Activated naive CD4-positive, alpha-beta T cell treated with anti-CD3 and anti-CD28 coated beads for 36 hours (primary cell): ENCODE data around the gene NLGN3. TPM values are rescaled to one million over a fixed set of nuclear protein-coding genes. Genes with fewer than 3 reads are reported as not detected.
A peak's percentile ranks its signal among the peaks of the same experiment; 100 is the strongest.

ENCODE experiments used
- CTCF ChIA-PET: fragments of 350-600 bp; sonication (Branson Sonifier 250); formaldehyde crosslinking; loops from one replicate; lab custom pipeline; 2021; ENCODE audit warnings: antibody characterized with exemption; lab: Charles Lee
- DNase-seq: peaks from one replicate; pipeline ENCODE4 v3.0.0-alpha.2; 2020
- H3K27ac Mint-ChIP-seq: one replicate; pipeline ENCODE4 v1.8.0; 2021; ENCODE audit warnings: mild to moderate bottlenecking, mixed read lengths
- H3K27me3 Mint-ChIP-seq: one replicate; pipeline ENCODE4 v1.8.0; 2021; ENCODE audit warnings: low read depth, mixed read lengths
- H3K36me3 Mint-ChIP-seq: one replicate; pipeline ENCODE4 v1.8.0; 2021; ENCODE audit warnings: low read depth, mixed read lengths
- H3K4me1 Mint-ChIP-seq: one replicate; pipeline ENCODE4 v1.8.0; 2021; ENCODE audit warnings: low read depth, mixed read lengths
- H3K4me3 Mint-ChIP-seq: one replicate; pipeline ENCODE4 v1.8.0; 2021; ENCODE audit warnings: mild to moderate bottlenecking, moderate library complexity, mixed read lengths
- H3K9me3 Mint-ChIP-seq: one replicate; pipeline ENCODE4 v1.8.0; 2021; ENCODE audit warnings: mixed read lengths
- intact Hi-C: fragments of 100-400 bp; cut with micrococcal nuclease; formaldehyde crosslinking; loops from one replicate; pipeline ENCODE4 v1.15.1; 2023
- total RNA-seq, 2 experiments: library from RNA; stranded (reverse); gene quantifications; one replicate each; pipeline ENCODE4 v1.2.3, GENCODE V29; 2021

The NLGN3 gene
- total RNA-seq, 2 experiments from 2014 or later = 0.60 to 0.81 TPM

GRCh38 chrX:71118985-71119535 lies 25.6 kb upstream of the NLGN3 start:
- Mint-ChIP-seq H3K27ac (peak overlapping the region; percentile 90), H3K9me3 (no peaks in the 10 kb centered on the region), H3K36me3 (peaks cover 7% of the 10 kb centered on the region), H3K27me3 (no peaks in the 10 kb centered on the region), H3K4me3 (peak overlapping the region; percentile 78), H3K4me1 (peaks cover 16% of the 10 kb centered on the region)
- intact Hi-C loops = loop anchor here (1.0 to 2.0 kb wide), 4 partner anchors 9 to 50 kb away; partner anchors contain the start of gene SNX12
- DNase-seq = no peak
- CTCF ChIA-PET = interaction anchor here (0.9 to 2.5 kb wide), 5 partner anchors 10 to 23 kb away, joined by 3 to 12 read pairs (median 7); no protein-coding TSS in a partner anchor

- Mint-ChIP-seq H3K27me3 (no peaks in the 10 kb centered on the region), H3K4me1 (peaks cover 10% of the 10 kb centered on the region), H3K27ac (peak overlapping the region; percentile 34), H3K36me3 (peaks cover 36% of the 10 kb centered on the region), H3K4me3 (no peak overlapping the region), H3K9me3 (no peaks in the 10 kb centered on the region)
- intact Hi-C loops = loop anchor here (2.0 kb wide), 1 partner anchor 129 kb away; no protein-coding TSS in a partner anchor
- CTCF ChIA-PET = interaction anchor here (0.8 to 3.7 kb wide), 8 partner anchors 9 to 50 kb away, joined by 3 to 60 read pairs (median 8); partner anchors contain the start of genes IL2RG and MED12
- DNase-seq = no peak
These were observed 16.3 kb upstream of the NLGN3 start for GRCh38 chrX:71128166-71128833.

GRCh38 chrX:71128915-71129765 lies 15.5 kb upstream of the NLGN3 start:
- intact Hi-C loops = loop anchor here (1.0 to 2.0 kb wide), 4 partner anchors 10 to 159 kb away; no protein-coding TSS in a partner anchor
- Mint-ChIP-seq H3K36me3 (peaks cover 35% of the 10 kb centered on the region), H3K9me3 (no peaks in the 10 kb centered on the region), H3K27ac (peak overlapping the region; percentile 80), H3K4me3 (no peak overlapping the region), H3K4me1 (peaks cover 10% of the 10 kb centered on the region), H3K27me3 (no peaks in the 10 kb centered on the region)
- DNase-seq = peak; percentile 82
- CTCF ChIA-PET = interaction anchor here (0.6 to 3.7 kb wide), 12 partner anchors 10 to 89 kb away, joined by 3 to 60 read pairs (median 4); partner anchors contain the start of genes IL2RG, MED12 and SNX12

GRCh38 chrX:71131510-71131909 lies 13.1 kb upstream of the NLGN3 start:
- H3K36me3 Mint-ChIP-seq = peaks cover 30% of the 10 kb centered on the region
- H3K4me1 Mint-ChIP-seq = peaks cover 10% of the 10 kb centered on the region
- no peak for DNase-seq
- no peaks in the 10 kb centered on the region for H3K27me3 Mint-ChIP-seq
- intact Hi-C loops = no loop called here
- H3K9me3 Mint-ChIP-seq = no peaks in the 10 kb centered on the region
- CTCF ChIA-PET = interaction anchor here (0.6 to 3.7 kb wide), 4 partner anchors 31 to 1634 kb away, joined by 3 to 60 read pairs (median 4); no protein-coding TSS in a partner anchor
- no peak overlapping the region for H3K27ac Mint-ChIP-seq
- H3K4me3 Mint-ChIP-seq = no peak overlapping the region

- Mint-ChIP-seq H3K4me1 (peaks cover 9% of the 10 kb centered on the region), H3K9me3 (no peaks in the 10 kb centered on the region), H3K27ac (no peak overlapping the region), H3K4me3 (no peak overlapping the region), H3K36me3 (peaks cover 12% of the 10 kb centered on the region), H3K27me3 (no peaks in the 10 kb centered on the region)
- CTCF ChIA-PET = no interaction called here
- intact Hi-C loops = no loop called here
- DNase-seq = no peak
These were observed 4.2 kb upstream of the NLGN3 start for GRCh38 chrX:71140440-71140839.

- H3K4me1 Mint-ChIP-seq = peaks cover 18% of the 10 kb centered on the region
- H3K27ac Mint-ChIP-seq = no peak overlapping the region
- intact Hi-C loops = no loop called here
- H3K9me3 Mint-ChIP-seq = no peaks in the 10 kb centered on the region
- H3K27me3 Mint-ChIP-seq = no peaks in the 10 kb centered on the region
- no peak for DNase-seq
- H3K36me3 Mint-ChIP-seq = peaks cover 6% of the 10 kb centered on the region
- CTCF ChIA-PET = no interaction called here
- H3K4me3 Mint-ChIP-seq = no peak overlapping the region
These were observed 1.1 kb upstream of the NLGN3 start for GRCh38 chrX:71143508-71143907.

GRCh38 chrX:71147496-71148277 lies 3.0 kb downstream of the NLGN3 start:
- no peaks in the 10 kb centered on the region for H3K9me3 Mint-ChIP-seq
- no peaks in the 10 kb centered on the region for H3K27me3 Mint-ChIP-seq
- no peaks in the 10 kb centered on the region for H3K36me3 Mint-ChIP-seq
- no peak overlapping the region for H3K4me3 Mint-ChIP-seq
- peaks cover 11% of the 10 kb centered on the region for H3K4me1 Mint-ChIP-seq
- no peak overlapping the region for H3K27ac Mint-ChIP-seq
- intact Hi-C loops = no loop called here
- CTCF ChIA-PET = no interaction called here
- DNase-seq = no peak

GRCh38 chrX:71148278-71148663 lies 3.6 kb downstream of the NLGN3 start:
- no peaks in the 10 kb centered on the region for H3K27me3 Mint-ChIP-seq
- DNase-seq = no peak
- H3K9me3 Mint-ChIP-seq = no peaks in the 10 kb centered on the region
- CTCF ChIA-PET = no interaction called here
- H3K27ac Mint-ChIP-seq = no peak overlapping the region
- H3K4me3 Mint-ChIP-seq = no peak overlapping the region
- intact Hi-C loops = no loop called here
- no peaks in the 10 kb centered on the region for H3K36me3 Mint-ChIP-seq
- H3K4me1 Mint-ChIP-seq = peaks cover 11% of the 10 kb centered on the region

- H3K9me3 Mint-ChIP-seq = no peaks in the 10 kb centered on the region
- no peak overlapping the region for H3K27ac Mint-ChIP-seq
- DNase-seq = no peak
- CTCF ChIA-PET = interaction anchor here (0.8 to 1.2 kb wide), 2 partner anchors 11 to 21 kb away, joined by 3 read pairs; no protein-coding TSS in a partner anchor
- intact Hi-C loops = no loop called here
- no peak overlapping the region for H3K4me3 Mint-ChIP-seq
- no peaks in the 10 kb centered on the region for H3K36me3 Mint-ChIP-seq
- peaks cover 5% of the 10 kb centered on the region for H3K4me1 Mint-ChIP-seq
- no peaks in the 10 kb centered on the region for H3K27me3 Mint-ChIP-seq
These were observed 6.7 kb downstream of the NLGN3 start for GRCh38 chrX:71151366-71151765.

- H3K36me3 Mint-ChIP-seq = peaks cover 2% of the 10 kb centered on the region
- DNase-seq = no peak
These were observed 9.6 kb downstream of the NLGN3 start for GRCh38 chrX:71154196-71154595.

GRCh38 chrX:71154641-71155040 lies 10.0 kb downstream of the NLGN3 start:
- H3K4me1 Mint-ChIP-seq = peaks cover 9% of the 10 kb centered on the region
- CTCF ChIA-PET = no interaction called here
- no peak for DNase-seq
- peaks cover 2% of the 10 kb centered on the region for H3K36me3 Mint-ChIP-seq
- no peak overlapping the region for H3K4me3 Mint-ChIP-seq
- no peak overlapping the region for H3K27ac Mint-ChIP-seq
- H3K9me3 Mint-ChIP-seq = no peaks in the 10 kb centered on the region
- intact Hi-C loops = no loop called here
- no peaks in the 10 kb centered on the region for H3K27me3 Mint-ChIP-seq

More at GRCh38 chrX:71154196-71154595, 9.6 kb downstream of the NLGN3 start:
- Mint-ChIP-seq H3K4me3 (no peak overlapping the region), H3K4me1 (peaks cover 6% of the 10 kb centered on the region), H3K9me3 (no peaks in the 10 kb centered on the region), H3K27ac (no peak overlapping the region), H3K27me3 (no peaks in the 10 kb centered on the region)
- CTCF ChIA-PET = no interaction called here
- intact Hi-C loops = no loop called here
